GM18951 (cell line): ENCODE measurements around the gene MED29.

Source experiments
- POLR2A ChIP-seq: IDR thresholded peaks from 4 replicates; pipeline ENCODE4 v1.6.1; 2011; ENCODE audit warnings: mild to moderate bottlenecking; ENCODE audit not compliant: insufficient read length, insufficient read depth; ENCODE audit errors: extremely low read depth
- in situ Hi-C: fragments of 300-500 bp; cut with MboI; formaldehyde crosslinking; loops from one replicate; pipeline ENCODE4 v1.12.0; 2022; ENCODE audit warnings: low sequenced_read_pairs, mixed read lengths, inconsistent platforms; ENCODE audit not compliant: unreplicated experiment

MED29 gene

DNA sequence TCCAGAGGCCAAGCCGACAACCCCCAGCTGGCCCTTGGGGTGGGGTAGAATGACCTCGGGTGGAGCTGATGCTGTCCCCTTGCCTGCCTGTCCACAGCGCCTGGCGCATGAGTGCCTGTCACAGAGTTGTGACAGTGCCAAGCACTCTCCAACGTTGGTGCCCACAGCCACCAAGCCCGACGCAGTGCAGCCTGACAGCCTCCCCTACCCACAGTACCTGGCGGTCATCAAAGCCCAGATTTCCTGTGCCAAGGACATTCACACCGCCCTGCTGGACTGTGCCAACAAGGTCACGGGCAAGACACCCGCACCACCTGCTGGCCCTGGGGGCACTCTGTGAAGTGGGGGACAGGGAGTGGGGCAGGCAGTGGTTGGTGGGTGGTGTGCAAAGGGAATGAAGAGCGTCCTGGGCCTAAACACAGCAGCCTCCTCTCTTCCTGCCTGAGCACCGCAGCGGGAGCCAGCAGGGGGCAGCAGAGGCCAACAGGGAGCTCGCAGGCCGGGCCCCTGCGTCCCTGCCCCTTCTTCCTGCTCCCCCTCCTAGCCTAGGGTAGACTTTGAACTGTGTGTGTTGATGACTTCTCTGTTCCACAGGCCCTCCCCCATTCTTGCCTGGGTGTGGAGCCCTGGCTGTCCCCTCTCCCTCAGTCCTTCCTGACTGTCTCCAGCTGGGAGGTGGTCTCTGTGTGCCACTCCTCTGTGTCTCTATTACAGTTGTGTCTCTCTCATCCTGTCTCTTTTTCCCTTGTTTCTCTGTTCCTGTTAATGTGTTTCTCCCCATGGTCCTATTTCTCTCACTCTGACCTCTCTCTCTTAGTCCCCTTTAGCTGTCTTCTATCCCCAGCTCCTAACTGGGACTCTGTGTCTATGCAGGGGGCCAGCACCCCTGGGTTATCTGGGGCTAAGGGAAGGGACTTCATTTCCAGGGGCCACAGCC lies 6.5 kb downstream of the MED29 start:
- in situ Hi-C loops, result no loop called here
- no peak for TF ChIP-seq POLR2A

DNA sequence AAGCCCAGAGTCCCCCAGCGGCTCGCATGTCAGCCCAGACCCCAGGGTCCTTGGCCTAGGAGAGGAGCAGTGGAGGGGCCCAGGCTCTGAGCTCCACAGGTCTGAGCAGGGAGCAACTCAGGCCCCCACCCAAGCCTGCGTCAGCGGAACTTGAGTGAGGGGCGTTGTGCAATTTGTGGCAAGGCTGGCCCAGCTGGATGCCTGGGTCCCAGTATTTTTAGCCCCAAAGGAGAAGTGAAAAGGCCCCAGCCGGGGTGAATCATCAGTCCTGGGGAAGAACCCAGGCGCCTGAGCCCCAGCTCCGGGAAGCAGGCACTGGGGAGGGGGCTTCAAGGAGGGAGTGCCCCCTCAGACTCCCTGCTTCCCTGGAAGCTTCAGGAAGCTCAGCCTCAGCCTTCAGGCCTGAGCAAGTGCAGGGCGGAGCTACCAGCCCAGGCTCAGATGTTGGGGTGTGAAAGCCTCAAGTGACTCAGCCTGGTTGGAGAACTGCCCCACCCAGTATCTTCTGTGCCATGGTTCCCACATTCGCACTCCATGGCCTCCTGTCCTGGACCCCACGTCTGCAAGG lies 7.2 kb downstream of the MED29 start:
- in situ Hi-C loops, result no loop called here
- peak; percentile 24 for TF ChIP-seq POLR2A

DNA sequence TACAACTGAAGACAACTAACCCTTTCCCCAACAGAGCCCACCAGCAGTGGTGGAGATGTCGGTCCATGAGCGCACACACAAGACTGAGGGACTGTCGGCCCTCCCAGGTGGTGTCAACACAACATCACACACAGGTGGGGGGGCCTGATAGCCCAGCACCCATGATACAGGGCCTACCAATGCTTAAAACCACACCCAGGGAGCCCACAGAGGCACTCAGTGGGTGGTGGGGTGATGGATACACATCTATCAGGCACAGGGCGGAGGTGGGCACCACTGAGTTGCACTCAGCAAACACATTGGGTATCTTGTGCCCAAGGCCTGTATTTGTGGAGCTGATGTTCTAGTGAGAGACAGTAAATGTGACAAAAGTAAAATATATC lies 8.5 kb downstream of the MED29 start:
- TF ChIP-seq POLR2A, result peak; percentile 20
- in situ Hi-C loops, result no loop called here

DNA sequence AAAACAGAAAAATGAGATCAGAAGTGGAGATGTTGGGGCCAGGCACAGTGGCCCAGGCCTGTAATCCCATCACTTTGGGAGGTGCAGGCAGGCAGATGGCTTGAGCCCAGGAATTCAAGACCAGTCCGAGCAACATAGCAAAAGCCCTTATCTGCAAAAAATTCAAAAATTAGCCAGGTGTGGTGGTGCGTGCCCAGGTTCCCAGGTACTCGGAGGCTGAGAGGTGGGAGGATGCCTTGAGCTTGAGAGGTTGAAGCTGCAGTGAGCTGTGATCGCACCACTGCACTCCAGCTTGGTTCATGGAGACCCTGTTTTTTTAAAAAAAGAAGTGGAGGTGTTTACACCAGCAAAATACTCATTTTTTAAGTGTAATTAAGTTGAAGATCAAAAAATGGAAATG lies 8.9 kb downstream of the MED29 start:
- TF ChIP-seq POLR2A, result peak; percentile 14
- in situ Hi-C loops, result no loop called here

DNA sequence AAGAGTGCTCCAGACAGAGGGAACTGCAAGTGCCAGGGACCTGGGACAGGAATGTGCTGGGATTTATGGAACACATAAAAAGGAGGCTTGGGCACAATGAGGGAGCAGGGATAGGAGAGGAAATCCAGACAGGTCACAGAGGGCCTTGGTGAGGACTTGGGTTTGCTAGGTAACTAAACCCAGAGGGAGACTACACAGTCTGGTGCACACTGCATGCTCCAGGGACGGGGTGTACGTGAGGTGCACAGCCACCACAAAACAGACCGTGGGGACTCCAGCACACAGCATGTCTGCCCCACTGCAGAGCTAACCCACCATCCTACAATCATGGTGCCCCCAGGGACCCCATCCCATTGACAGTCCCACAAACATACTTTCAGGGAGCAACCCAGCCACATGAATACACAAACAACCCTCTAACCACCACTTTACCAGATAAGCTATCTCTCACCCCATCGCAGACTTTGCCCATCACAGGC lies 9.9 kb downstream of the MED29 start:
- in situ Hi-C loops, result no loop called here
- TF ChIP-seq POLR2A, result no peak

DNA sequence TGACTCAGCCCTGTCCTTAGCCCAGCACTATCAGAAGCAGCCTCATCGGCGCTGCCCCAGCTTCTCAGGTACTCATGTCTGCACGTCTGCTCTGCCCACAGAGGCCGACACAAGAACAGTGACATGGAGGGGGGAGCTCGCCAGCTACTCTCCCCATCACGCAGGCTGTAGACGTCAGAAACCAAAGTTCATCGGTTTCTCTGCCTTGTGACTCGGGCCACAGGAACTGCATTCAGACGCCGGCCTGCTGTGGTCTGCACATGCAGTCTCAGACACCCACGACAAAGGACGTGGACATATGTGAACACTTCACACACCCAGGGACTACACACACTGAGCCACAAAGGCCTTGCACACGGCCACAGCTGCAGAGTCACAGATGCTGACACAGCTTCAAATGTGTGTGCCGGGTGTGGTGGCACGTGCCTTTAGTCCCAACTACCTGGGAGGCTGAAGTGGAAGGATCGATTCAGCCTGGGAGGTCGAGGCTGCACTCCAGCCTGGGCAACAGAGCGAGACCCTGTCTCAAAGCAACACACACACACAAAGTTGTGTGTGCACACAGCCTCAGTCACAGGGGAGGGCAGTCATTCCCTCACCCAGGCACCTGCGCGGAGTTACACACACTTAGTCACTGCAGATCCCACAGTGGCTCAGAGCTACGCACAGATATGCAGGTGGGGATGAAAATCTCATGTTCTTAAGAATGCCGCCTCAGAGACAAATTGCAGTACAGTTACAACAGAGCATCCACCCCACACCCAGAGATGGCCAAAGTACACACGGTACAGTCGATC lies 10.6 kb downstream of the MED29 start:
- in situ Hi-C loops, result no loop called here
- TF ChIP-seq POLR2A, result peak; percentile 46

DNA sequence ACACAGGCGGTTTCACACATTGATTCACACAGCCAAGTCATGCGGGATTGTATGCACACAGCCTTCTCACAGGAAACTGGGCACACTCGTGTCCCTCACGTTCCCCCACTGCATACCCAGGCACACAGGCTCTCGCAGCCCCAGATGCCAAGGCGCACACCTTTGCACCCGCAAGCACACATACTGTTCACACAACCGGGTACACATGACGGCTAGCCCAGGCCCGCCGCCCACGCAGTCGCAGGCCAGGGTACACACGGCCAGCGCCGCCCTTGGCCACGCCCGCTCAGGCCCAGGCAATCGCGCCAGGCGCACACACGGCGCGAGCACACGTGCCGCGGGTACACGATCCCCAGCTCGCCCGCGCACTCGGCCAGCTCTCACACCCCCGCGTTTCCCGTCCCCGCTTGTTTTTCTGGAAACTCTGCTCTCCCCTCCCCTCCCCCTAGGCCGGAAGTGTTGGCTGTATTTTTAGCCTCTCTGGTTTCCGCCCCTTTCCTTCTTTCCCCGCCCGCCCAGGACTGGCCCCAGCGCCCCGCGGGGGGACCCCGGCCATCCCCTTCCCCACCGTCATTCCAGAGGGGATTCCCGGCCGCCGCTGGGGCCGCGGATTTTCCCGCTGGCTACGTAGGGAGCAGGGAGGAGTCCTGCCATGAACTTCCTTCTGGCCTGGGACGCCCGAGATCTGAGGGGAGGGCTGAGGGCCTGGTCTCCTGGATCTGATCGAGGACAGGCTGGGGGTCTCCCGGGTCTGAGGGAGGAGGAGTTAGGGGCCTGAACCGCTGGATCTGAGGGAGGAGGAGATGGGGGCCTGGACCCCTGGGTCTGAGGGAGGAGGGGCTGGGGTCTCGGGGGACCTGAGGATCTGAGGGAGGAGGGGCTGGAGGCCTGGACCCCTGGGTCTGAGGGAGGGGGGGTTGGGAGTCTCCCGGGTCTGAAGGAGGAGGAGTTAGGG lies 11.4 kb downstream of the MED29 start:
- in situ Hi-C loops, result no loop called here
- TF ChIP-seq POLR2A, result peak; percentile 57

DNA sequence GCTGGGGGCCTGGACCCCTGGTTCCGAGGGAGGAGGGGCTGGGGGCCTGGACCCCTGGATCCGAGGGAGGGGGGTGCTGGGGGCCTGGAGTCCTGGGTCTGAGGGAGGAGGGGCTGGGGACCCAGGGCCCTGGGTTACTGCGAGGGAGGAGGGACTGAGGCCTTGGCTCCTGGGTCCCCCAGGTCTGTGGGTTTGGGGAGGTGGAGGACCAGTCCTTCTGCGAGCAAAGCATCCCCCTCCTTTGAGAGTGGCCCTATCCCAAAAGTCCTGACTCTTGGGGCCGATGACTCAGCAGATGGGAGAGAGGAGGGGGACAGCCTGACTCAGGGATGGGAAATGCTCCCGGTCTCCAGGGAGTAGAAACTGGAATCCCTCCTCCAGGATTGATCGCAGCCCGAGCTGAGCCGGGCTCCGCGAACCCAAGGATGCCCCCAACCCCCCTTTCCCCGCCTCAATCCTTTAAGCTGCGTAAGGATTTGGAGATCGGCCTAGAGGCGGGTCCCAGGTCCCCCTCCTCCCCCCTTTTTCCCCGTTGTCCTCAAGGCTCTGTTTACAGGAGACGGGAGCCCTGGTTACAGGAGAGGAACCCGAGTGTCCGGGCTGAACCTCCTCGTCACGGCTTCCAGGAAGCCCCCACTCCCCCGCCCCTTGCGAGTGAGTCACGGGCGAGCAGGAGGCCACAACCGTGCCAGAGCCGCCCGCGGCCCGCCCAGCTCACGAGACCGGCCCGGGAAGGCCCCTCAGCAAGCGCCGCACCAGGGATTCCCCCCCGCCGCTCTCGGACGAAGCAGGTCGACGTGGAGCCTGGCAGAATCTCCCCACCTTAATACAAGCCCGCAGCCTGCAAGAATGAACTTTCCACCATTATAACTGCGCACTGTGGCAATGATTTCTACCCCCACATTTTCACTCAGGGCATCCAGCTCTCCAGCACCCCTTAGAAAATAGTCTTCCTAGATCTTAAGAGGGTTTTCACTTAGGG lies 12.4 kb downstream of the MED29 start:
- TF ChIP-seq POLR2A, result peak; percentile 55
- in situ Hi-C loops, result no loop called here

DNA sequence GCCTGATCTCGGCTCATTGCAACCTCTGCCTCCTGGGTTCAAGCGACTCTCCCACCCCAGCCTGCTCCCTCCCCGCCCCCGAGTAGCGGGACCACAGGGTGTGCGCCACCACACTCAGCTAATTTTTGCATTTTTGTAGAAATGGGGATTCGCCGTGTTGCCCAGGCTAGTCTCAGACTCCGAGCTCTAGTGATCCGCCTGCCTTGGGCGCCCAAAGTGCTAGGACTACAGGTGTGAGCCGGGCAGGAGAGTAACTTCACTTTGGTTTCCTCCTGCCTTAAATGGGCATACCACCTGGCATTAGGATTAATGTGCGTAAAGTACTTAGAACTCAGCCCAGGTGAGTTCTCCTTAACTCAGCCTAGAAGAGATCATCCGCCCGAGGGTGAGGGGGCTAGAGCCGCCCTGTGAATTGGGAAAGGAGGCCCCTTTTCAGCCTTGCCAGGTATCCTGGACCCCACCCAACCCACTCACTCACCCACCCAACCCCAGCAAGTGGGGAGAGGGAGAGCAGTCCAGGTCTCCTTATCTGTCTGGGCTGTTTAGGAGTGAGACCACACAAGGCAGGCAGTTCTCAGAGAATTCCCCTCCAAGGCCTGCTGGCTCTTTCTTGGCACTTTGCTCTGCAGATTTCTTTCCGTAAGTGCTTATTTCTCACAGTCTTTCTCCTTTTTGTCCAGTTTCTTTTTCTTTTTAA lies 14.2 kb downstream of the MED29 start:
- in situ Hi-C loops, result no loop called here
- TF ChIP-seq POLR2A, result no peak

DNA sequence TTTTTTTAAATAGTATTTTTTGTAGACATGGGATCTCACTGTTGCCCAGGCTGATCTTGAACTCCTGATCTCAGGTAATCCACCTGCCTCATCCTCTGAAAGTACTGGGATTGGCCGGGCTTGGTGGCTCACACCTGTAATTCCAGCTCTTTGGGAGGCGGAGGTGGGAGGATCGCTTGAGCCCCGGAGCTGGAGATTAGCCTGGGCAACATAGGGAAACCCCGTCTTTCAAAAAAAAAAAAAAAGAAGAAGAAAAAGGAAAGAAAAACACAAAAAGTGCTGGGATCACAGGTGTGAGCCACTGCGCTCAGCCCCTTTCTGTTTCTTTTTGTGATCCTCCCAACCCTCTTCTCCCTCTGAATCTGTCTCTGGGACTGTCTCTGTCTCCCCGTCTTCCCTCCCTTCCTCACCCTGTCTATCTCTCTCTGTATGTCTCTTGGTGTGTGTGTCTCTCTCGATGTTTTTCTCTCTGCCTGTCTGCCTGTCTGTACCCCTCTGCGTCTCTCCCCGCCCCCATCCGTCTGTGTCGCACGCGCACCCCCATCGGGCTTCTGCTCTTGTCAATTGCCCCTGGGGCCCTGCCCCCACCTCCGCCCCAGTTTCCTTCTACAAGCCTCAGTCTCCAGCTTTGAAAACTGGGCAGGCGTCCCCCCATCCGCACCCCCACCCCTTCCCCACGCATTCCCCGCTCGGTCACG lies 14.9 kb downstream of the MED29 start:
- in situ Hi-C loops, result no loop called here
- no peak for TF ChIP-seq POLR2A

DNA sequence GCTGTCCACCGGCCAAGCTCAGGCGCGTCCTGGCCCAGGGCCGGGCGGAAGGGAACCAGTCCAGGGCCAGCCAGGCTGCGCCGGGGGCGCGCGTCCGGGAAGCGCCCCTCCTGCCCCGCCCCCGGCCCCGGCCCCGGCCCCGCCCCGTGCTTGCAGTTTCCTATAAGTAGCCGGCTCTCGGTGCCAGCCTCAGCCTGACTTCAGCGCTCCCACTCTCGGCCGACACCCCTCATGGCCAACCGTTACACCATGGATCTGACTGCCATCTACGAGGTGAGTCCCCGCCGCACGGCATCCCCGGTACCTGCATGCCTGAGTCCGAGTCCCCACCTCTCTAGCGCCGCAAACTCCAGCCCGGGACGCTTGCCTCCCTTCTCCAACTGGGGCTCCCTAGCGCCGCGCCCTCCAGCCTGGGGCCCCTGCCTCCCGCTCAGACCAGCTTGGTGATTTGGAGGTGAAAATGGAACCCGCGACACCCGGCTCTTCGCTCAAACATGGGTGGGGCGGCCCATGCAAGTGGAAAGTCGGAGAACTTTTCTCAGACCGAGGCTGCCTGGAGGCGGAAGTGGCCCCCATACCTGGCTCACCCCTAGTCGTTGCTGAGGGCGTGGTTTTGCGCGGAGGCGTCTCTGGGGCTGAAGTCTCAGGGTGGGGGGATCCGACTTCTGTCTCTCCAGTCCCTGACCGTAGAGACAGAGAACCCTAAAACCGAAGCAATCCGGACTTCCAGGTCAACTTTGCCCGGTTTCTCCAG lies 15.7 kb downstream of the MED29 start, which contains the start of gene ZFP36:
ZFP36 (plus strand) TSS at position 192 of the 754 bp plus-strand sequence; CDS start at position 250, 58 bp downstream.
- TF ChIP-seq POLR2A, result peak; percentile 100
- in situ Hi-C loops, result no loop called here
